ENCODE results near the gene SEPTIN2. TPM values are rescaled to one million over a fixed set of nuclear protein-coding genes. Genes with fewer than 3 reads are reported as not detected.

SEPTIN2 gene
- total and polyA plus RNA-seq, 2 donors (not counting 3 experiments of a cell fraction or from before 2014, with no cell fraction given): 427 to 512 TPM

- Histone ChIP-seq H3K27ac (ENCODE audit: insufficient read depth, low read depth, low read length) (no peak overlapping the region), H3K9ac (replicated peaks; ENCODE audit: extremely low read depth, insufficient read depth, low read length) (peak overlapping the region; percentile 98), H3K79me2 (ENCODE audit: control insufficient read depth, insufficient read depth, low read length) (peaks cover 89% of the 10 kb centered on the region), H3K4me1 (ENCODE audit: control insufficient read depth, extremely low read depth, insufficient read depth, low read length) (peaks cover 26% of the 10 kb centered on the region), H3K36me3 (ENCODE audit: control insufficient read depth in 2 of 2, extremely low read depth in 1 of 2, insufficient read depth in 2 of 2, low read length in 2 of 2) (peaks cover 0 to 3% of the 10 kb centered on the region in 2 experiments), H3K9me1 (replicated peaks; ENCODE audit: control insufficient read depth, extremely low read depth, insufficient read depth, low read length) (no peaks in the 10 kb centered on the region), H4K20me1 (replicated peaks; ENCODE audit: control insufficient read depth, extremely low read depth, insufficient read depth, low read length) (peaks cover 4% of the 10 kb centered on the region), H3K27me3 (ENCODE audit: control insufficient read depth in 2 of 2, insufficient read depth in 2 of 2, low read length in 2 of 2) (no peaks in the 10 kb centered on the region), H3K4me3 (replicated peaks in 1 of 3; ENCODE audit: insufficient read depth in 1 of 3, low read depth in 1 of 3, low read length in 3 of 3) (peak overlapping the region in 1 of 3 experiments; percentile 86), H3K9me3 (replicated peaks; ENCODE audit: control insufficient read depth, insufficient read depth, low read length) (no peaks in the 10 kb centered on the region), H3K4me2 (ENCODE audit: insufficient read depth, low read length) (peak overlapping the region; percentile 66), H2AFZ (ENCODE audit: low read depth, low read length) (no peak overlapping the region)
- TF ChIP-seq MAX (IDR thresholded peaks at IDR 0.05; ENCODE audit: insufficient read depth, insufficient read length) (no peak), GATA2 (IDR thresholded peaks at IDR 0.05; ENCODE audit: insufficient read depth, insufficient read length, low read depth, low read length) (no peak), MYC (IDR thresholded peaks at IDR 0.05; ENCODE audit: low read depth, low read length) (no peak), JUN (IDR thresholded peaks at IDR 0.05; ENCODE audit: borderline replicate concordance, insufficient read depth, insufficient read length, low read depth) (no peak)
- intact Hi-C loops (cut with micrococcal nuclease) (loop anchor here (2.0 to 10.0 kb wide), 2 partner anchors 323 to 459 kb away; no protein-coding TSS in a partner anchor), dilution Hi-C loops (cut with MboI; ENCODE audit: extremely low pct_ligation_motif_present, low sequenced_read_pairs) (no loop called here)
- ChIA-PET CTCF (interaction anchor here (1.4 to 1.5 kb wide), 2 partner anchors 8 to 399 kb away, joined by 4 to 6 read pairs; no protein-coding TSS in a partner anchor), POLR2A (no interaction called here)
- no peak for DNase-seq (ENCODE audit: low read depth, low spot score)
- FAIRE-seq: no peak
- no TSS peak for BruUV-seq (replicated peaks)
These were observed 2.1 kb upstream of the SEPTIN2 start for GRCh38 chr2:241313543-241314095.
